Left lobe of liver (tissue), 2 donors: Measurements from ENCODE around the gene AMN1. TPM values are rescaled to one million over a fixed set of nuclear protein-coding genes. Genes with fewer than 3 reads are reported as not detected.
"Not testable (repeated sequence)": the region's sequence is repeated elsewhere in the genome, so short reads cannot be mapped to it uniquely, and the experiment has no call there.

Experiments used
- ATAC-seq: fragments of 200-7000 bp; cut with Tn5 transposase; one replicate; pipeline ENCODE4 v1.9.1; 2020; ENCODE audit warnings: mild to moderate bottlenecking, moderate library complexity
- DNase-seq: peaks from one replicate; pipeline ENCODE4 v3.0.0-alpha.2; 2020; ENCODE audit warnings: low spot score
- total RNA-seq: library from RNA; stranded (reverse); gene quantifications from one replicate; pipeline ENCODE4 v1.2.1, GENCODE V29; 2021
- donor health status: DM: no; HTN: no; CAD: no; lungs with moderate emphysema.
- donor health status: DM: no; HTN: yes; CAD: no.

The AMN1 gene
- total RNA-seq, 1 donor from 2014 or later: 1.6 TPM

GRCh38 chr12:31733549-31734432 is 5.0 kb upstream of the AMN1 start:
- DNase-seq, ATAC-seq: not testable (repeated sequence)

- DNase-seq (no peak), ATAC-seq (no peak)
These were observed 4.2 kb upstream of the AMN1 start for GRCh38 chr12:31732926-31733548.

GRCh38 chr12:31731203-31731602 is 2.4 kb upstream of the AMN1 start:
- not testable (repeated sequence) for ATAC-seq, DNase-seq

- no peak for ATAC-seq
- no peak for DNase-seq
These were observed 884 bp upstream of the AMN1 start for GRCh38 chr12:31729705-31730104.

GRCh38 chr12:31728289-31728916 is 418 bp downstream of the AMN1 start:
- ATAC-seq (peak; percentile 34), DNase-seq (peak; percentile 61)

GRCh38 chr12:31727192-31727591 is 1.6 kb downstream of the AMN1 start:
- DNase-seq (no peak), ATAC-seq (no peak)

GRCh38 chr12:31726575-31726974 is 2.2 kb downstream of the AMN1 start:
- no peak for DNase-seq
- ATAC-seq: no peak

GRCh38 chr12:31724557-31724956 is 4.3 kb downstream of the AMN1 start:
- DNase-seq: no peak
- ATAC-seq: no peak

GRCh38 chr12:31722580-31722979 is 6.2 kb downstream of the AMN1 start:
- DNase-seq (no peak), ATAC-seq (peak; percentile 76)

GRCh38 chr12:31718542-31719198 is 10.2 kb downstream of the AMN1 start:
- ATAC-seq, DNase-seq: not testable (repeated sequence)

GRCh38 chr12:31716998-31717397 is 11.8 kb downstream of the AMN1 start:
- ATAC-seq, DNase-seq: not testable (repeated sequence)

GRCh38 chr12:31715283-31715825 is 13.5 kb downstream of the AMN1 start:
- no peak for DNase-seq
- ATAC-seq: peak; percentile 39

GRCh38 chr12:31714406-31715271 is 14.2 kb downstream of the AMN1 start:
- DNase-seq: no peak

GRCh38 chr12:31712877-31713276 is 15.9 kb downstream of the AMN1 start:
- DNase-seq (no peak), ATAC-seq (no peak)

More at GRCh38 chr12:31714406-31715271, 14.2 kb downstream of the AMN1 start:
- no peak for ATAC-seq

- DNase-seq (no peak), ATAC-seq (no peak)
These were observed 18.6 kb downstream of the AMN1 start for GRCh38 chr12:31710021-31710818.

- not testable (repeated sequence) for DNase-seq, ATAC-seq
These were observed 20.7 kb downstream of the AMN1 start for GRCh38 chr12:31708118-31708517.

GRCh38 chr12:31705621-31706020 is 23.2 kb downstream of the AMN1 start:
- DNase-seq (no peak), ATAC-seq (no peak)

GRCh38 chr12:31702047-31702446 is 26.8 kb downstream of the AMN1 start:
- DNase-seq (no peak), ATAC-seq (peak; percentile 68)

- DNase-seq, ATAC-seq: not testable (repeated sequence)
These were observed 38.9 kb downstream of the AMN1 start for GRCh38 chr12:31689921-31690320.
